ENCODE data around the gene ADSL.

- TF ChIP-seq CTCF (conservative IDR thresholded peaks at IDR 0.05 in 1 of 2, IDR thresholded peaks at IDR 0.05 in 1 of 2; ENCODE audit: extremely low read depth in 1 of 2, insufficient read depth in 1 of 2, low read depth in 1 of 2, low read length in 2 of 2): no peak
- TF ChIP-seq EZH2 (IDR thresholded peaks at IDR 0.05; ENCODE audit: borderline replicate concordance, low read length): no peak
Measured at GRCh38 chr22:40314041-40314440, 32.3 kb upstream of the ADSL start.

All from mammary epithelial cell (primary cell).